ENCODE results near the gene CABP1. TPM values are rescaled to one million over a fixed set of nuclear protein-coding genes. Genes with fewer than 3 reads are reported as not detected.
A peak's percentile ranks its signal among the peaks of the same experiment; 100 is the strongest.
"Not testable (repeated sequence)": the region's sequence is repeated elsewhere in the genome, so short reads cannot be mapped to it uniquely, and the experiment has no call there.

The CABP1 gene
- total RNA-seq, 6 experiments from 2014 or later = 0.09 to 2.2 (median 1.4) TPM

GRCh38 chr12:120668091-120668867 lies 27.9 kb downstream of the CABP1 start:
- H3K4me1 Mint-ChIP-seq (ENCODE audit: low read depth) = no peaks in the 10 kb centered on the region
- no peak overlapping the region for H3K27ac Mint-ChIP-seq
- no peak overlapping the region for H3K4me3 Mint-ChIP-seq
- H3K36me3 Mint-ChIP-seq (ENCODE audit: low read depth) = no peaks in the 10 kb centered on the region
- peaks cover 29% of the 10 kb centered on the region for H3K27me3 Mint-ChIP-seq (ENCODE audit: insufficient read depth)
- DNase-seq = no peak
- TF ChIP-seq, protein P1, sequence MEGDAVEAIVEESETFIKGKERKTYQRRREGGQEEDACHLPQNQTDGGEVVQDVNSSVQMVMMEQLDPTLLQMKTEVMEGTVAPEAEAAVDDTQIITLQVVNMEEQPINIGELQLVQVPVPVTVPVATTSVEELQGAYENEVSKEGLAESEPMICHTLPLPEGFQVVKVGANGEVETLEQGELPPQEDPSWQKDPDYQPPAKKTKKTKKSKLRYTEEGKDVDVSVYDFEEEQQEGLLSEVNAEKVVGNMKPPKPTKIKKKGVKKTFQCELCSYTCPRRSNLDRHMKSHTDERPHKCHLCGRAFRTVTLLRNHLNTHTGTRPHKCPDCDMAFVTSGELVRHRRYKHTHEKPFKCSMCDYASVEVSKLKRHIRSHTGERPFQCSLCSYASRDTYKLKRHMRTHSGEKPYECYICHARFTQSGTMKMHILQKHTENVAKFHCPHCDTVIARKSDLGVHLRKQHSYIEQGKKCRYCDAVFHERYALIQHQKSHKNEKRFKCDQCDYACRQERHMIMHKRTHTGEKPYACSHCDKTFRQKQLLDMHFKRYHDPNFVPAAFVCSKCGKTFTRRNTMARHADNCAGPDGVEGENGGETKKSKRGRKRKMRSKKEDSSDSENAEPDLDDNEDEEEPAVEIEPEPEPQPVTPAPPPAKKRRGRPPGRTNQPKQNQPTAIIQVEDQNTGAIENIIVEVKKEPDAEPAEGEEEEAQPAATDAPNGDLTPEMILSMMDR (IDR thresholded peaks at IDR 0.05) = no peak
- H3K9me3 Mint-ChIP-seq = no peaks in the 10 kb centered on the region

- Mint-ChIP-seq H3K36me3 (ENCODE audit: low read depth) (no peaks in the 10 kb centered on the region), H3K4me3 (no peak overlapping the region), H3K9me3 (no peaks in the 10 kb centered on the region), H3K27ac (no peak overlapping the region), H3K4me1 (ENCODE audit: low read depth) (no peaks in the 10 kb centered on the region), H3K27me3 (ENCODE audit: insufficient read depth) (peaks cover 27% of the 10 kb centered on the region)
- peak; percentile 8 for DNase-seq
- TF ChIP-seq, protein P1 (IDR thresholded peaks at IDR 0.05) = no peak
Measured at GRCh38 chr12:120668868-120669840, 28.7 kb downstream of the CABP1 start.

GRCh38 chr12:120670237-120670636 lies 29.8 kb downstream of the CABP1 start:
- H3K27me3 Mint-ChIP-seq (ENCODE audit: insufficient read depth) = peaks cover 31% of the 10 kb centered on the region
- H3K4me1 Mint-ChIP-seq (ENCODE audit: low read depth); H3K4me3 Mint-ChIP-seq; H3K36me3 Mint-ChIP-seq (ENCODE audit: low read depth); DNase-seq; H3K27ac Mint-ChIP-seq; H3K9me3 Mint-ChIP-seq: not testable (repeated sequence)

GRCh38 chr12:120670667-120671066 lies 30.2 kb downstream of the CABP1 start:
- Mint-ChIP-seq H3K27ac (no peak overlapping the region), H3K9me3 (no peaks in the 10 kb centered on the region), H3K36me3 (ENCODE audit: low read depth) (no peaks in the 10 kb centered on the region), H3K4me1 (ENCODE audit: low read depth) (no peaks in the 10 kb centered on the region), H3K4me3 (no peak overlapping the region), H3K27me3 (ENCODE audit: insufficient read depth) (peaks cover 31% of the 10 kb centered on the region)
- TF ChIP-seq, protein P1 (IDR thresholded peaks at IDR 0.05) = no peak
- DNase-seq = no peak

DNA sequence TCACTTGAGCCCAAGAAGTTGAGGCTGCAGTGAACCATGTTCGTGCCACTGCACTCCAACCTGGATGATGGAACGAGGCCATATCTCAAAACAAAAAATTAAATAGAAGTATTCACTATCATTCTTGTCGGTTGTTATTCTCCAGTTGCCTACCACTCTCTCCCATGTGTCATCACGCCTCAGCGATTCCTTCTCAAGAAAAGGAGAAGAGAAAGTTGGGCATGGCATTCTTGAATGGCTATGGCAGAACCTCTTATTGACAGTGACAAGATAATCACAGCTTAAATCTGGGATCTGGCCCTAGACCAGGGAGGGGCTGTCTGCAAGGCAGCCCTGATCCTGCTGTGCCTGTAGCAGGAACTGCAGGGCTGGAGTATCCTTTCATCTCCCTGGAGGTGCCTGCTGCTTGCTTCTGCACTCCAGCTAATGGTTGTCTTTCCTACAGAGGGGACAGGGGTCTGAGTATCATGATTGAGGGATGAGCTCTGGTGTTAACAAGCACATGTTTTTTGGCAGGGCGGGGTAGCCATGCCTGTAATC lies 33.7 kb downstream of the CABP1 start:
- no peak overlapping the region for H3K4me3 Mint-ChIP-seq
- peaks cover 23% of the 10 kb centered on the region for H3K27me3 Mint-ChIP-seq (ENCODE audit: insufficient read depth)
- peaks cover 15% of the 10 kb centered on the region for H3K4me1 Mint-ChIP-seq (ENCODE audit: low read depth)
- no peaks in the 10 kb centered on the region for H3K36me3 Mint-ChIP-seq (ENCODE audit: low read depth)
- TF ChIP-seq, protein P1 (IDR thresholded peaks at IDR 0.05) = no peak
- H3K27ac Mint-ChIP-seq = no peak overlapping the region
- DNase-seq = no peak
- no peaks in the 10 kb centered on the region for H3K9me3 Mint-ChIP-seq
